ENCODE measurements around the gene CORIN. TPM values are rescaled to one million over a fixed set of nuclear protein-coding genes. Genes with fewer than 3 reads are reported as not detected.
A peak's percentile ranks its signal among the peaks of the same experiment; 100 is the strongest.

The CORIN gene
- total and polyA plus RNA-seq, 8 donors: 0.31 to 1.7 (median 0.39) TPM; not detected in 2

DNA sequence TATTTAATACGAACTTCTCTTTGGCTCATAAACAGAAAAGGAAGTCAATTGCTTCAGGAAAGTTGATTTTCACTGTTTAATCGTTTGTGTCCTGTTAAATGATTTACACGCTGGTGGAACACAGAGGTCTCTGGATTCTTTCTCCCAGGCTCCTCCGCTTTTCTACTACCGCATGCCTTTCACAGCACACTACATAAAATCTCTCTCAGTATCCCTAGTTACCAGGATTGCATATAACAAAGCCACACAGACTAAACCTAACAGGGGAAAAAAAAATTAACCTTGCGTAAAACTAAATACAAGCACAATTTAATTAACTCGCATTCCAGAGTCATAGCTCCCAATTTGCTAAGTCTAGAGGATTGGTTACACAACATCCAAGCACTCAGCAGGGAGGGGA, 133.9 kb downstream of the CORIN start:
- peak in 1 of 2 donors; percentile 33 for DNase-seq
- TF ChIP-seq POLR2AphosphoS5 (IDR thresholded peaks at IDR 0.05): no peak
- TF ChIP-seq EP300 (IDR thresholded peaks at IDR 0.05): no peak
- no peak for TF ChIP-seq POLR2A (IDR thresholded peaks at IDR 0.05)
- TF ChIP-seq, protein P1, sequence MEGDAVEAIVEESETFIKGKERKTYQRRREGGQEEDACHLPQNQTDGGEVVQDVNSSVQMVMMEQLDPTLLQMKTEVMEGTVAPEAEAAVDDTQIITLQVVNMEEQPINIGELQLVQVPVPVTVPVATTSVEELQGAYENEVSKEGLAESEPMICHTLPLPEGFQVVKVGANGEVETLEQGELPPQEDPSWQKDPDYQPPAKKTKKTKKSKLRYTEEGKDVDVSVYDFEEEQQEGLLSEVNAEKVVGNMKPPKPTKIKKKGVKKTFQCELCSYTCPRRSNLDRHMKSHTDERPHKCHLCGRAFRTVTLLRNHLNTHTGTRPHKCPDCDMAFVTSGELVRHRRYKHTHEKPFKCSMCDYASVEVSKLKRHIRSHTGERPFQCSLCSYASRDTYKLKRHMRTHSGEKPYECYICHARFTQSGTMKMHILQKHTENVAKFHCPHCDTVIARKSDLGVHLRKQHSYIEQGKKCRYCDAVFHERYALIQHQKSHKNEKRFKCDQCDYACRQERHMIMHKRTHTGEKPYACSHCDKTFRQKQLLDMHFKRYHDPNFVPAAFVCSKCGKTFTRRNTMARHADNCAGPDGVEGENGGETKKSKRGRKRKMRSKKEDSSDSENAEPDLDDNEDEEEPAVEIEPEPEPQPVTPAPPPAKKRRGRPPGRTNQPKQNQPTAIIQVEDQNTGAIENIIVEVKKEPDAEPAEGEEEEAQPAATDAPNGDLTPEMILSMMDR (IDR thresholded peaks at IDR 0.05): no peak
- Histone ChIP-seq H3K27me3 (peaks cover 0 to 7% (median 0%) of the 10 kb centered on the region in 3 donors), H3K9me3 (no peaks in the 10 kb centered on the region), H3K27ac (no peak overlapping the region), H3K4me3 (no peak overlapping the region), H3K4me1 (peaks cover 0 to 9% (median 3%) of the 10 kb centered on the region in 4 donors), H3K36me3 (no peaks in the 10 kb centered on the region)
- intact Hi-C loops (cut with DNase I; ENCODE audit: low total_unique reads): no loop called here
- WGBS, 5 donors: 64 to 71% (median 66%) methylated on average over 7 of the region's 7 CpGs

DNA sequence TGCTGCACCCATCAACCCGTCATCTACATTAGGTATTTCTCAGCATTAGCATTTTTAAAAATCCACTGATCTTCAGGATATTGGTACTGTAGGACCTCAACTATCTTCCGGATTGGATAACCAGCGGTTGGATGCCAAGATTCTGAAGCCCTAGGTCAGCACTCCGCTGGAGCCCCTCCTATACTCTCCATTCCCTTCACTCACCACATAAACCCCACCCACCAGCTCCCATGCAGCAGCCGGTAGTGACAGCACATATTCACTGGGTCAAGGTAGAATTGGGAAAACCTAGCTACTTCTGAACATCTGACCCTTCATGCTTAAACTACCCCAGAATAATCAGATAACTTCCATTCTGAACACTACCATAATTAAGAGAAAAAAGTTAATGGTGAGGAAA, 134.9 kb downstream of the CORIN start:
- peaks cover 0 to 9% (median 3%) of the 10 kb centered on the region in 4 donors for H3K4me1 ChIP-seq
- no peak overlapping the region for H3K4me3 ChIP-seq
- WGBS, 5 donors: 69 to 79% (median 77%) methylated on average over 5 of the region's 5 CpGs
- H3K36me3 ChIP-seq: no peaks in the 10 kb centered on the region
- H3K27ac ChIP-seq: no peak overlapping the region
- H3K9me3 ChIP-seq: no peaks in the 10 kb centered on the region
- no peak for TF ChIP-seq POLR2A (IDR thresholded peaks at IDR 0.05)
- TF ChIP-seq, protein P1 (IDR thresholded peaks at IDR 0.05): no peak
- TF ChIP-seq POLR2AphosphoS5 (IDR thresholded peaks at IDR 0.05): no peak
- TF ChIP-seq EP300 (IDR thresholded peaks at IDR 0.05): no peak
- intact Hi-C loops (cut with DNase I; ENCODE audit: low total_unique reads): no loop called here
- H3K27me3 ChIP-seq: peaks cover 0 to 7% (median 0%) of the 10 kb centered on the region in 3 donors
- no peak for DNase-seq

DNA sequence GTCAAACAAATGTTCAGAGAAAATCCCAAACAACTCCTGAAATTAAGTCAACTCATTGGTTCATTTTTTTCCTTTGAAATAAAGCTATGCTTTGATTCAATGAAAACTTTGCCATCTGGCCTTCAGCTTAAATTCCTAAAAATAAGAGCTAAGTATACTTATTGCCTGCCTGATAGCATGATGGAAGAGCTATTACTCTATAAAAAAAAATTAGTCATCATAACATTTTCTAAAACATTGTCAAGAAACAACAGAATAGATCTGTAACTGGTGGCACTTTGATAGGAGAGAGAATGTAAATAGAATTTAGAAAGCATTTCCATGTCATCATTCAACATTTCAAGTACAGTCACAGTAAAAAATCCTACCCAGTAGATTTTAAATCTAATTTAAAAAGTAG, 136.6 kb downstream of the CORIN start:
- intact Hi-C loops (cut with DNase I; ENCODE audit: low total_unique reads): no loop called here
- TF ChIP-seq POLR2AphosphoS5 (IDR thresholded peaks at IDR 0.05) (no peak), EP300 (IDR thresholded peaks at IDR 0.05) (no peak), POLR2A (IDR thresholded peaks at IDR 0.05) (no peak)
- TF ChIP-seq, protein P1 (IDR thresholded peaks at IDR 0.05): no peak
- no peak overlapping the region for H3K27ac ChIP-seq

DNA sequence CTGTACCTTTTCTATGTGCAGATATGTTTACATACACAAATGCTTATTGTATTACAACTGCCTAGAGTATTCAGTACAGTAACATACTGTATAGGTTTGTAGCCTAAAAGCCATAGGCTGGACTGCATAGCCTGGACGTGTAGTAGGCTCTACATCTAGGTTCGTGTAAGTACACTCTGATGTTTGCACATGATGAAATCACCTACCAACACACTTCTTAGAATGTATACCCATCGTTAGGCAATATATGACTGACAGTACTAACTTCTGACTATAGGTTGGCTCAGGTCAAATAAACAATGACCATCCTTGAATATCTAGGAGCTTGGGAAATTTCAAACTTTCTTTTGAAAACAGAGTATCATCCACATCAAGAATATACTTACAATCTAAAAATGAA, 139.0 kb downstream of the CORIN start:
- no peaks in the 10 kb centered on the region for H3K4me1 ChIP-seq
- no peak for TF ChIP-seq POLR2A (IDR thresholded peaks at IDR 0.05)
- no peak for TF ChIP-seq POLR2AphosphoS5 (IDR thresholded peaks at IDR 0.05)
- no peak overlapping the region for H3K4me3 ChIP-seq
- H3K27me3 ChIP-seq: peaks cover 0 to 7% (median 0%) of the 10 kb centered on the region in 3 donors
- H3K36me3 ChIP-seq: no peaks in the 10 kb centered on the region
- H3K9me3 ChIP-seq: no peaks in the 10 kb centered on the region
- 54 to 64% (median 58%) methylated on average over 3 of the region's 3 CpGs for WGBS, 5 donors
- intact Hi-C loops (cut with DNase I; ENCODE audit: low total_unique reads): no loop called here
- DNase-seq: no peak
- no peak overlapping the region for H3K27ac ChIP-seq

More for the DNA sequence above, 136.6 kb downstream of the CORIN start:
- Histone ChIP-seq H3K36me3 (no peaks in the 10 kb centered on the region), H3K4me1 (peaks cover 0 to 9% (median 3%) of the 10 kb centered on the region in 4 donors), H3K4me3 (no peak overlapping the region), H3K27me3 (peaks cover 0 to 10% (median 0%) of the 10 kb centered on the region in 3 donors), H3K9me3 (no peaks in the 10 kb centered on the region)
- no peak for DNase-seq

DNA sequence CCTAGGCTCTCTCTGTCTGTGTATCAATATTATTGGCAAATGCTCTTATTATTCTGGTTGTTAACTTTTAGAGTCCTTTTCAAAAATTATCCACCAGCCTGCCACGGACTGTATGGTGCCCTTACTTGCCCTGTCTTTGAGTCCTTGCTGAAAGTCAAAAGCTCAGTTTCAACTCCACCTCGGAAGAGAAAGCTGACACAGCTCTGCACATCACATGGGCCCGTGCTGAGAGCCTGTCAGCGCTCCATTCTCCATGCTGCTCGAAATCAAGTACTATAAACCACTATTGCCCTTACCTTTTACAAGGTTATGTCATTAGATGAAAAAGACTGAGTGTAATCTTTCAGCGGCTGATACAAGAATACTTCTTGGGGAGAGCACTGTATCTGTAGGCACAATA, 141.0 kb downstream of the CORIN start:
- peaks cover 0 to 7% (median 0%) of the 10 kb centered on the region in 3 donors for H3K27me3 ChIP-seq
- no peak overlapping the region for H3K27ac ChIP-seq
- no peaks in the 10 kb centered on the region for H3K9me3 ChIP-seq
- no peak for TF ChIP-seq EP300 (IDR thresholded peaks at IDR 0.05)
- no peak for TF ChIP-seq POLR2A (IDR thresholded peaks at IDR 0.05)
- TF ChIP-seq, protein P1 (IDR thresholded peaks at IDR 0.05): no peak
- no peak for TF ChIP-seq POLR2AphosphoS5 (IDR thresholded peaks at IDR 0.05)
- H3K36me3 ChIP-seq: no peaks in the 10 kb centered on the region
- WGBS, 5 donors: 80 to 86% (median 83%) methylated on average over 6 of the region's 6 CpGs
- no peaks in the 10 kb centered on the region for H3K4me1 ChIP-seq
- no peak for DNase-seq
- intact Hi-C loops (cut with DNase I; ENCODE audit: low total_unique reads): no loop called here
- H3K4me3 ChIP-seq: no peak overlapping the region

Measured in stomach (tissue), 9 donors.